Panc1 (cell line): ENCODE data around the gene PPIB. TPM values are rescaled to one million over a fixed set of nuclear protein-coding genes. Genes with fewer than 3 reads are reported as not detected.

Experiments
- ATAC-seq: fragments of 200-7000 bp; cut with Tn5 transposase; 2 replicates; pipeline ENCODE4 v1.9.1; 2020; ENCODE audit warnings: mild to moderate bottlenecking, moderate library complexity
- BruUV-seq: library from RNA; stranded (reverse); fragments of 400-500 nt; replicated peaks from 2 replicates; lab custom pipeline; 2021; lab: Mats Ljungman, UMichigan
- CTCF ChIA-PET: fragments of 300-600 bp; sonication (Branson Sonifier 250); formaldehyde crosslinking; loops from one replicate; lab custom pipeline; 2022; ENCODE audit warnings: antibody characterized with exemption; lab: Charles Lee
- POLR2A ChIA-PET: fragments of 300-600 bp; sonication (Branson Sonifier 250); formaldehyde crosslinking; loops from one replicate; lab custom pipeline; 2022; ENCODE audit warnings: antibody characterized with exemption; lab: Charles Lee
- DNase-seq: peaks from one replicate; pipeline ENCODE4 v3.0.0-alpha.2; 2010; ENCODE audit warnings: low read depth, low spot score
- H3K27ac ChIP-seq: 2 replicates; pipeline ENCODE4 v1.5.1; 2011; ENCODE audit warnings: mild to moderate bottlenecking, low read length, inconsistent platforms
- H3K27me3 ChIP-seq: fragments of 200-500 bp; sonication (Bioruptor generic); 2 replicates; pipeline ENCODE4 v1.6.0; 2014; ENCODE audit warnings: low read length, inconsistent platforms; ENCODE audit not compliant: control insufficient read depth, insufficient read depth
- H3K36me3 ChIP-seq: fragments of 200-500 bp; sonication (Bioruptor generic); 2 replicates; pipeline ENCODE4 v1.5.1; 2014; ENCODE audit warnings: inconsistent platforms, mild to moderate bottlenecking, low read length, moderate library complexity; ENCODE audit not compliant: control insufficient read depth, insufficient read depth
- H3K4me1 ChIP-seq: 2 replicates; pipeline ENCODE4 v1.5.1; 2011; ENCODE audit warnings: inconsistent platforms, mild to moderate bottlenecking, low read length, moderate library complexity; ENCODE audit not compliant: control insufficient read depth, insufficient read depth
- H3K4me3 ChIP-seq, 2 experiments: 2 replicates each; pipeline ENCODE4 v1.5.1; 2011 to 2012; ENCODE audit warnings: low read depth in 2 of 2, low read length in 2 of 2, mild to moderate bottlenecking in 2 of 2, inconsistent platforms in 1 of 2, moderate library complexity in 1 of 2
- H3K9me3 ChIP-seq: fragments of 200-500 bp; sonication (Bioruptor generic); 2 replicates; pipeline ENCODE4 v1.5.1; 2014; ENCODE audit warnings: low read depth, mild to moderate bottlenecking, inconsistent platforms, low read length, moderate library complexity; ENCODE audit not compliant: control insufficient read depth, insufficient read depth
- POLR2AphosphoS5 ChIP-seq: IDR thresholded peaks from 2 replicates; pipeline ENCODE4 v1.6.1; 2012; ENCODE audit warnings: mild to moderate bottlenecking, low read depth, low read length, moderate library complexity
- SIN3A ChIP-seq: IDR thresholded peaks from 2 replicates; pipeline ENCODE4 v1.6.1; 2012; ENCODE audit warnings: low read depth, mild to moderate bottlenecking, low read length, moderate library complexity, borderline replicate concordance; ENCODE audit not compliant: insufficient read depth
- TCF7L2 ChIP-seq: IDR thresholded peaks from 2 replicates; pipeline ENCODE4 v1.6.1; 2011; ENCODE audit warnings: mild to moderate bottlenecking, low read depth, low read length, inconsistent platforms
- in situ Hi-C: cut with HindIII; loops from 2 replicates; pipeline ENCODE4 v1.10.0; 2016; ENCODE audit warnings: low sequenced_read_pairs, low pct_unique_long_range_greater_than_20kb
- intact Hi-C: fragments of 100-400 bp; cut with micrococcal nuclease; formaldehyde crosslinking; loops from one replicate; pipeline ENCODE4 v1.10.0; 2022; ENCODE audit not compliant: unreplicated experiment
- total RNA-seq: library from RNA; stranded (reverse); gene quantifications from one replicate; pipeline ENCODE4 v1.2.1, GENCODE V29; 2021; ENCODE audit not compliant: unreplicated experiment
- TF ChIP-seq, protein P1 (sequence below), 2 experiments: IDR thresholded peaks; 2 replicates each; pipeline ENCODE4 v1.6.1; 2011 to 2012; ENCODE audit warnings: low read depth in 2 of 2, control low read depth in 1 of 2, low read length in 1 of 2, mild to moderate bottlenecking in 1 of 2, moderate library complexity in 1 of 2; ENCODE audit not compliant: insufficient read depth in 1 of 2
- TF ChIP-seq, protein P2 (sequence below): fragments of 450-650 bp; IDR thresholded peaks from 2 replicates; pipeline ENCODE4 v1.5.1; 2017; ENCODE audit warnings: mild to moderate bottlenecking

The PPIB gene
- total RNA-seq, 1 experiment from 2014 or later: 407 TPM

DNA sequence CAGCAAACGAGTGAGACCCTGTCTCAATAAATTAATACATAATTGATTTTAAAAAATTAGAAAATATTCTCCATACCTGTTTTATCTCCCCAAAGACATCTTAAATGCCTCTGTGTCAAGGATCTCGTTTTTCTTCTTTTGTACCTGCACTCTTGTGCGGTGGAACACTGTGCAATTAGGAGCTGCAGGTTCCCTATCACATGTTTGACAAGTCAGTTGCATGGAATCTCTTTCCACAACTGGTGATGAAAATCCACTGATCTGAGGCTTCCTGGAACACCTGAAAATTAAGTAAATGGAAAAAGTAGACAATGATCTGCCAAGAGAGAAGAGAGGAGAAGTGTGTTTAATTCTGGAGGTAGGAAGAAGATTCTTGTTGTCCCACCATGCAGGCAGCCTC, 14.2 kb downstream of the PPIB start:
- no peak for ATAC-seq

DNA sequence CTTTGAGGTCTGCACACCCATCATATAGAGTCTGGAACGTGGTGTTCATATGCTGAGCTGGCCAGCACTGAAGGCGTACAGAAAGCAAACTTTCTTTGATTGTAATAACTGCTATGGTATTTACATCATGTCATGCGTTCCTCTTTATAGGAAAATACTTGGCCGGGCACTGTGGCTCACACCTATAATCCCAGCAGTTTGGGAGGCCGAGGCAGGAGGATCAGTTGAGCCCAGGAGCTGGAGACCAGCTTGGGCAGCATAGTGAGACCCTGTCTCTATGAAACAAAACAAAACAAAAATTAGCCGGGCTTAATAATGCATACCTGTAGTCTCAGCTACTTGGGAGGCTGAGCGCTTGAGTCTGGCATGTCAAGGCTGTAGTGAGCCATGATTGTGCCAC, 14.7 kb downstream of the PPIB start:
- ChIA-PET POLR2A (no interaction called here), CTCF (no interaction called here)
- intact Hi-C loops (no loop called here), in situ Hi-C loops (no loop called here)
- no TSS peak for BruUV-seq
- TF ChIP-seq SIN3A (no peak), POLR2AphosphoS5 (no peak), TCF7L2 (no peak)
- TF ChIP-seq, protein P1, sequence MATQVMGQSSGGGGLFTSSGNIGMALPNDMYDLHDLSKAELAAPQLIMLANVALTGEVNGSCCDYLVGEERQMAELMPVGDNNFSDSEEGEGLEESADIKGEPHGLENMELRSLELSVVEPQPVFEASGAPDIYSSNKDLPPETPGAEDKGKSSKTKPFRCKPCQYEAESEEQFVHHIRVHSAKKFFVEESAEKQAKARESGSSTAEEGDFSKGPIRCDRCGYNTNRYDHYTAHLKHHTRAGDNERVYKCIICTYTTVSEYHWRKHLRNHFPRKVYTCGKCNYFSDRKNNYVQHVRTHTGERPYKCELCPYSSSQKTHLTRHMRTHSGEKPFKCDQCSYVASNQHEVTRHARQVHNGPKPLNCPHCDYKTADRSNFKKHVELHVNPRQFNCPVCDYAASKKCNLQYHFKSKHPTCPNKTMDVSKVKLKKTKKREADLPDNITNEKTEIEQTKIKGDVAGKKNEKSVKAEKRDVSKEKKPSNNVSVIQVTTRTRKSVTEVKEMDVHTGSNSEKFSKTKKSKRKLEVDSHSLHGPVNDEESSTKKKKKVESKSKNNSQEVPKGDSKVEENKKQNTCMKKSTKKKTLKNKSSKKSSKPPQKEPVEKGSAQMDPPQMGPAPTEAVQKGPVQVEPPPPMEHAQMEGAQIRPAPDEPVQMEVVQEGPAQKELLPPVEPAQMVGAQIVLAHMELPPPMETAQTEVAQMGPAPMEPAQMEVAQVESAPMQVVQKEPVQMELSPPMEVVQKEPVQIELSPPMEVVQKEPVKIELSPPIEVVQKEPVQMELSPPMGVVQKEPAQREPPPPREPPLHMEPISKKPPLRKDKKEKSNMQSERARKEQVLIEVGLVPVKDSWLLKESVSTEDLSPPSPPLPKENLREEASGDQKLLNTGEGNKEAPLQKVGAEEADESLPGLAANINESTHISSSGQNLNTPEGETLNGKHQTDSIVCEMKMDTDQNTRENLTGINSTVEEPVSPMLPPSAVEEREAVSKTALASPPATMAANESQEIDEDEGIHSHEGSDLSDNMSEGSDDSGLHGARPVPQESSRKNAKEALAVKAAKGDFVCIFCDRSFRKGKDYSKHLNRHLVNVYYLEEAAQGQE (IDR thresholded peaks at IDR 0.05; ENCODE audit: insufficient read depth in 1 of 2, low read depth in 2 of 2, low read length in 1 of 2): no peak
- TF ChIP-seq, protein P2, sequence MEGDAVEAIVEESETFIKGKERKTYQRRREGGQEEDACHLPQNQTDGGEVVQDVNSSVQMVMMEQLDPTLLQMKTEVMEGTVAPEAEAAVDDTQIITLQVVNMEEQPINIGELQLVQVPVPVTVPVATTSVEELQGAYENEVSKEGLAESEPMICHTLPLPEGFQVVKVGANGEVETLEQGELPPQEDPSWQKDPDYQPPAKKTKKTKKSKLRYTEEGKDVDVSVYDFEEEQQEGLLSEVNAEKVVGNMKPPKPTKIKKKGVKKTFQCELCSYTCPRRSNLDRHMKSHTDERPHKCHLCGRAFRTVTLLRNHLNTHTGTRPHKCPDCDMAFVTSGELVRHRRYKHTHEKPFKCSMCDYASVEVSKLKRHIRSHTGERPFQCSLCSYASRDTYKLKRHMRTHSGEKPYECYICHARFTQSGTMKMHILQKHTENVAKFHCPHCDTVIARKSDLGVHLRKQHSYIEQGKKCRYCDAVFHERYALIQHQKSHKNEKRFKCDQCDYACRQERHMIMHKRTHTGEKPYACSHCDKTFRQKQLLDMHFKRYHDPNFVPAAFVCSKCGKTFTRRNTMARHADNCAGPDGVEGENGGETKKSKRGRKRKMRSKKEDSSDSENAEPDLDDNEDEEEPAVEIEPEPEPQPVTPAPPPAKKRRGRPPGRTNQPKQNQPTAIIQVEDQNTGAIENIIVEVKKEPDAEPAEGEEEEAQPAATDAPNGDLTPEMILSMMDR: no peak
- no peaks in the 10 kb centered on the region for H3K4me1 ChIP-seq
- H3K27me3 ChIP-seq: no peaks in the 10 kb centered on the region
- ATAC-seq (no peak), DNase-seq (no peak)
- H3K27ac ChIP-seq: no peak overlapping the region
- H3K9me3 ChIP-seq: no peaks in the 10 kb centered on the region
- H3K36me3 ChIP-seq: peaks cover 5% of the 10 kb centered on the region; the same call in 1 of the 2 replicates
- no peak overlapping the region for H3K4me3 ChIP-seq

More for the DNA sequence above, 14.2 kb downstream of the PPIB start:
- ChIA-PET CTCF (interaction anchor here (1.0 kb wide), 1 partner anchor 53 kb away, joined by 5 read pairs; the partner anchor contains the start of gene SNX1), POLR2A (no interaction called here)
- Histone ChIP-seq H3K36me3 (peaks cover 4% of the 10 kb centered on the region; the same call in 1 of the 2 replicates), H3K27ac (no peak overlapping the region), H3K4me3 (no peak overlapping the region), H3K27me3 (no peaks in the 10 kb centered on the region), H3K4me1 (peaks cover 2% of the 10 kb centered on the region), H3K9me3 (no peaks in the 10 kb centered on the region)
- BruUV-seq: no TSS peak
- TF ChIP-seq SIN3A: no peak
- no peak for TF ChIP-seq TCF7L2
- TF ChIP-seq, protein P1 (IDR thresholded peaks at IDR 0.05; ENCODE audit: insufficient read depth in 1 of 2, low read depth in 2 of 2, low read length in 1 of 2): no peak
- no peak for TF ChIP-seq POLR2AphosphoS5
- TF ChIP-seq, protein P2: no peak
- no peak for DNase-seq
- intact Hi-C loops (no loop called here), in situ Hi-C loops (no loop called here)
